ENCODE data around the gene DEK.
"Not testable (repeated sequence)": the region's sequence is repeated elsewhere in the genome, so short reads cannot be mapped to it uniquely, and the experiment has no call there.

DEK gene, protein sequence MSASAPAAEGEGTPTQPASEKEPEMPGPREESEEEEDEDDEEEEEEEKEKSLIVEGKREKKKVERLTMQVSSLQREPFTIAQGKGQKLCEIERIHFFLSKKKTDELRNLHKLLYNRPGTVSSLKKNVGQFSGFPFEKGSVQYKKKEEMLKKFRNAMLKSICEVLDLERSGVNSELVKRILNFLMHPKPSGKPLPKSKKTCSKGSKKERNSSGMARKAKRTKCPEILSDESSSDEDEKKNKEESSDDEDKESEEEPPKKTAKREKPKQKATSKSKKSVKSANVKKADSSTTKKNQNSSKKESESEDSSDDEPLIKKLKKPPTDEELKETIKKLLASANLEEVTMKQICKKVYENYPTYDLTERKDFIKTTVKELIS

DNA sequence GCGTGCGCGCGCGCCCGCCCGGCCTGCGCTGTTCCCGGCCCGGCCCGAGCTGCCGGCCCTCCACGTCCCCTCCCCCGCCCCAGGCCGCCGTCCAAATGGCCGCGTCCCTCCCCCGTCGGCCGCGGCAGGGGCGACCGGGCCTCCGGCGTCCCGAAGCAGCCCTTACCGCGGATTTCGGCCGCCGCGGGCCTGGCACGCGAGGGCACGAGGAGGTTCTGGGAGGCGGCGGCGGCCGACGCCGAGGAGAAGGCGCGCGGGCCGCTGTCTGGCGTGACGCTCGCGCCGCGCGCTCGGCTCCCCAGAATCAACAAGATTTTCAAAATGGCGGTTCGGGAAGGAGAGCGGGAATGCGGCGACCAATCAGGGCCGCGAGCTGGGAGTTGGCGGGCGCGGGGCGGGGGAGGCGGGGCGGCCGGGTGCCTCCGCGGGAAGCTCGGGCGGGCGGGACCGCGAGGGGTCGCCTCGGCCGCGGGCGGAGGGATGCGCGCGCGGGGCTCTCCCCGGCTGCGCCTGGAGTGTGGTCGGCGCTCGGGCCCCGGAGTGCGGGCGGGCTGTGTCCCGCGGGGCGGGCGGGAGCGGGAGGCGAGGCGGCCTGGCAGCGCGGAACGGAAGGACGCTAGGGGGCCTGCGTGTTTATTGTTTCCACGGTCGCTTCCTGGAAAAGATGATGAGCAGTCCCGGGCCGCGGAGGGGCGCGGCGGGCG, at the start of gene DEK:
DEK (minus strand) TSS at position 312 of the 704 bp plus-strand sequence. CDS start 543 bp downstream, outside the sequence.
- H3K27me3 ChIP-seq (ENCODE audit: low read depth, low read length): no peaks in the 10 kb centered on the region
- peak within 1 kb of the TSS; percentile 100 for H3K27ac ChIP-seq (ENCODE audit: low read length)
- H2AFZ ChIP-seq (ENCODE audit: low read depth, low read length): peak within 1 kb of the TSS; percentile 51
- H3K4me1 ChIP-seq (ENCODE audit: low read length): peaks cover 28% of the 10 kb centered on the region
- TF ChIP-seq, protein P1, sequence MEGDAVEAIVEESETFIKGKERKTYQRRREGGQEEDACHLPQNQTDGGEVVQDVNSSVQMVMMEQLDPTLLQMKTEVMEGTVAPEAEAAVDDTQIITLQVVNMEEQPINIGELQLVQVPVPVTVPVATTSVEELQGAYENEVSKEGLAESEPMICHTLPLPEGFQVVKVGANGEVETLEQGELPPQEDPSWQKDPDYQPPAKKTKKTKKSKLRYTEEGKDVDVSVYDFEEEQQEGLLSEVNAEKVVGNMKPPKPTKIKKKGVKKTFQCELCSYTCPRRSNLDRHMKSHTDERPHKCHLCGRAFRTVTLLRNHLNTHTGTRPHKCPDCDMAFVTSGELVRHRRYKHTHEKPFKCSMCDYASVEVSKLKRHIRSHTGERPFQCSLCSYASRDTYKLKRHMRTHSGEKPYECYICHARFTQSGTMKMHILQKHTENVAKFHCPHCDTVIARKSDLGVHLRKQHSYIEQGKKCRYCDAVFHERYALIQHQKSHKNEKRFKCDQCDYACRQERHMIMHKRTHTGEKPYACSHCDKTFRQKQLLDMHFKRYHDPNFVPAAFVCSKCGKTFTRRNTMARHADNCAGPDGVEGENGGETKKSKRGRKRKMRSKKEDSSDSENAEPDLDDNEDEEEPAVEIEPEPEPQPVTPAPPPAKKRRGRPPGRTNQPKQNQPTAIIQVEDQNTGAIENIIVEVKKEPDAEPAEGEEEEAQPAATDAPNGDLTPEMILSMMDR (IDR thresholded peaks at IDR 0.05; ENCODE audit: low read depth, low read length): peak; percentile 38
- no peak for TF ChIP-seq EZH2phosphoT487 (IDR thresholded peaks at IDR 0.05; ENCODE audit: low read depth)
- H3K9ac ChIP-seq (ENCODE audit: low read length): peak within 1 kb of the TSS; percentile 99
- peak within 1 kb of the TSS; percentile 94 for H3K4me3 ChIP-seq (ENCODE audit: low read length)
- no peaks in the 10 kb centered on the region for H3K9me3 ChIP-seq (ENCODE audit: insufficient read depth, low read length)
- H3K79me2 ChIP-seq (ENCODE audit: low read length): peaks cover 63% of the 10 kb centered on the region
- H4K20me1 ChIP-seq (ENCODE audit: insufficient read depth, low read length): peaks cover 8% of the 10 kb centered on the region
- peak within 1 kb of the TSS; percentile 89 for H3K4me2 ChIP-seq (ENCODE audit: low read length)
- H3K36me3 ChIP-seq (replicated peaks; ENCODE audit: low read depth, low read length): peaks cover 26% of the 10 kb centered on the region

DNA sequence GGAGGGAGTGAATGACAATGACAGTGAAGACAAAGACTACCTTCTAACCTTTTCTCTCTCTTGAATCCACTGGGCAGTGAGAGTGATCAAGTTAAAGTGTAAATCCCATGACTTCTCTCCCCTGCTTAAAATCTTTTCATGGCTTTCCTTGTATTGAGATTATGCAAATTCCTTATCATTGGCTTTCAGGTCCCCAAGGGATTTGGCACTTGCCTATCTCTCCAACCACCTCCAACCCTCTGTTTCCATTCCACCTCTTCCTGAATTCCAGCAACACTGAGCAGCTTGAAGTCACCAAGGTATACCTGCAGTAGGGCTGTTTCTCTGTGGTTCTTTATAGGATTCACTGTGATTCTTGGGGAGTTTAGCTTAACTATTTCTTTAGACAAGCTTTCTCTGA, 48.0 kb upstream of the DEK start:
- TF ChIP-seq, protein P1 (IDR thresholded peaks at IDR 0.05; ENCODE audit: low read depth, low read length): no peak
- TF ChIP-seq EZH2phosphoT487 (IDR thresholded peaks at IDR 0.05; ENCODE audit: low read depth): no peak
- H3K9ac ChIP-seq (ENCODE audit: low read length): no peak overlapping the region
- H3K4me2 ChIP-seq (ENCODE audit: low read length): no peak overlapping the region
- no peak overlapping the region for H3K4me3 ChIP-seq (ENCODE audit: low read length)
- H4K20me1 ChIP-seq (ENCODE audit: insufficient read depth, low read length): no peaks in the 10 kb centered on the region
- no peak overlapping the region for H2AFZ ChIP-seq (ENCODE audit: low read depth, low read length)
- H3K9me3 ChIP-seq (ENCODE audit: insufficient read depth, low read length): no peaks in the 10 kb centered on the region
- H3K36me3 ChIP-seq (replicated peaks; ENCODE audit: low read depth, low read length): no peaks in the 10 kb centered on the region
- H3K27me3 ChIP-seq (ENCODE audit: low read depth, low read length): no peaks in the 10 kb centered on the region
- H3K27ac ChIP-seq (ENCODE audit: low read length): no peak overlapping the region
- no peaks in the 10 kb centered on the region for H3K79me2 ChIP-seq (ENCODE audit: low read length)
- H3K4me1 ChIP-seq (ENCODE audit: low read length): peaks cover under 1% of the 10 kb centered on the region; the same call in 1 of the 2 replicates

DNA sequence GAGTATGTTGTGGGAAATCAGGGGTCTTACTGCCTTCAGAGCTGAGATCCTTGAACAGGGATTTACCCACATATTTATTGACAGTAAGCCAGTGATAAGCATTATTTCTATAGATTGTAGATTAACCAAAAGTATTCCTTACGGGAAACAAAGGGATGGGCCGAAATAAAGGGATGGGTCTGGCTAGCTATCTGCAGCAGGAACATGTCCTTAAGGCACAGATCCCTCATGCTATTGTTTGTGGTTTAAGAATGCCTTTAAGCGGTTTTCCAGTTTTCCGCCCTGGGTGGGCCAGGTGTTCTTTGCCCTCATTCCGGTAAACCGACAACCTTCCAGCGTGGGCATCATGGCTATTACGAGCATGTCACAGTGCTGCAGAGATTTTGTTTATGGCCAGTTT, 45.7 kb upstream of the DEK start:
- H3K36me3 ChIP-seq (replicated peaks; ENCODE audit: low read depth, low read length); H3K4me3 ChIP-seq (ENCODE audit: low read length); H3K27ac ChIP-seq (ENCODE audit: low read length); H3K9me3 ChIP-seq (ENCODE audit: insufficient read depth, low read length); H3K79me2 ChIP-seq (ENCODE audit: low read length); H3K9ac ChIP-seq (ENCODE audit: low read length); H4K20me1 ChIP-seq (ENCODE audit: insufficient read depth, low read length); H2AFZ ChIP-seq (ENCODE audit: low read depth, low read length); H3K27me3 ChIP-seq (ENCODE audit: low read depth, low read length); H3K4me2 ChIP-seq (ENCODE audit: low read length); H3K4me1 ChIP-seq (ENCODE audit: low read length): not testable (repeated sequence)

DNA sequence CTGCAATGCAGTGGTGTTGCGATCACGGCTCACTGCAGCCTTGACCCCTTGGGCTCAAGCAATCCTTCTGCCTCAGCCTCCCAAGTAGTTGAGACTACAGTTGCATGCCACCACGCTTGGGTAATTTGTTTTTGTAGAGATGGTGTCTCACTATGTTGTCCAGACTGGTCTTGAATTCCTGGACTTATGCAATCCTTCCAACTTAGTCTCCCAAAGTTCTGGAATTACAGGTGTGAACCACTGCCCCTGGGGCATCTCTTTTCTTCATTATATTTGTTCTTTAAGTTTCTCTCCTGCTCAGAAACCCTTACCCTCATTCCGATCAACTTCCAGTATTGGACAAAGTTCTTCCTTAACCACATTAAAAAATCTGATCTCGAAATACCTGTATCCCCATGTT, 44.7 kb upstream of the DEK start:
- H3K4me2 ChIP-seq (ENCODE audit: low read length): no peak overlapping the region
- no peaks in the 10 kb centered on the region for H3K79me2 ChIP-seq (ENCODE audit: low read length)
- H2AFZ ChIP-seq (ENCODE audit: low read depth, low read length): no peak overlapping the region
- TF ChIP-seq, protein P1 (IDR thresholded peaks at IDR 0.05; ENCODE audit: low read depth, low read length): no peak
- no peak for TF ChIP-seq EZH2phosphoT487 (IDR thresholded peaks at IDR 0.05; ENCODE audit: low read depth)
- H3K36me3 ChIP-seq (replicated peaks; ENCODE audit: low read depth, low read length): no peaks in the 10 kb centered on the region
- no peaks in the 10 kb centered on the region for H3K4me1 ChIP-seq (ENCODE audit: low read length)
- no peak overlapping the region for H3K4me3 ChIP-seq (ENCODE audit: low read length)
- no peaks in the 10 kb centered on the region for H3K27me3 ChIP-seq (ENCODE audit: low read depth, low read length)
- no peaks in the 10 kb centered on the region for H4K20me1 ChIP-seq (ENCODE audit: insufficient read depth, low read length)
- H3K27ac ChIP-seq (ENCODE audit: low read length): no peak overlapping the region
- H3K9me3 ChIP-seq (ENCODE audit: insufficient read depth, low read length): no peaks in the 10 kb centered on the region
- H3K9ac ChIP-seq (ENCODE audit: low read length): no peak overlapping the region

Data from OCI-LY3 (cell line).